Tongue (tissue), 3 donors: ENCODE measurements around the gene SLC7A8. TPM values are rescaled to one million over a fixed set of nuclear protein-coding genes. Genes with fewer than 3 reads are reported as not detected.

Experiments
- DNase-seq: peaks from one replicate; pipeline ENCODE4 v3.0.0-alpha.2; 2015
- small RNA-seq: library from RNA; depleted of rRNA; stranded (forward); fragments of <200 nt; gene quantifications from one replicate; pipeline ENCODE3, GENCODE V24; 2014; ENCODE audit warnings: low replicate concordance
- total RNA-seq: library from RNA; depleted of rRNA; stranded (reverse); fragments of >200 nt; gene quantifications from one replicate; pipeline ENCODE4 v1.2.3, GENCODE V29; 2014

The SLC7A8 gene
- total RNA-seq, 1 donor from 2014 or later: 5.6 TPM

DNA sequence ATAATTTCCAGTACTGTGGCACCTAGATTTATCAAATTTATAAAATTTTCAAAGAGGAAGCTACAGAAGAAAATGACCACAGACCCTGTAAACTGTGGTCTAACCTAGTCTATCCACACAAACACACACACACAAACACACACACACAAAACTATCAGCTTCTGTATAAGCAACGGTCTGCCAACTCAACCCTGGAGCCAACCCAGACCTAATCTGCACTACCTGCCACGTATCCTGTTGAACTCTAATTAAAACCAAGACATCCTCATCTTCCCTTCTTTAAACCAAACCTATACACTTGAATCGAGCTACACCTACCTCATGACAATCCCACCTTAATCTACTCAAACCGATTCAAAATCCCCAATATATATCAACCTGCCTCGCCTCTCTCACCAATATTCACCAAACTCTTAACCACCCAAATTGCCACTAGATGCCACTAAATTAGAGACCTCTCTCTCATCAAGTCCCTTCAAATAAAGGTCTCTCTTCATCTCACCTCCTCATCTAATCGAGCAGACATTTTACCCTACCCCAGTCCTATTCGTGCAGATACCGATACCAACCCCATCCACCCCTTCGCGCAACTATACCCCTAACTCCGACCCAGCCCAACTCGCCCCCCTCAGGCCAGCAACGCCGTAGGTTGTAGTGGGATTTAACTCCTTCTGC is 89.3 kb downstream of the SLC7A8 start:
- DNase-seq: no peak

DNA sequence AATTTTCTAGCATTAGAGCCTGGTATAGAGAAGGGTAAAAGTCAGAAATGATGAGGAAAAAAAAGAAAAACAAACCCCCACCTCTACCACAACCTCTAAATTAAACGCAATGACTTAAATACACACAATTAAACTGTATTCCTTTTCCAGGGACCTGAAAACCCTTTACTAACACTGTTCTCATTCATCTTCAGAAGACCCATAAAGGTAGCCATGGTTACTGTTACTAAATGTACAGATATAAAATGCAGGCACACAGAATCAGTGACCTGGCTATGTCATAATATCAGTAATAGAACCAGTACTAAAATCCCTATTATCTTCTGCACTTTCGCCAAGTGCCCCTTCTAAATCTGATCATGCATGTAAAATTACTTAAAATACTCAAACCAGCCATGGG is 89.9 kb downstream of the SLC7A8 start:
- no peak for DNase-seq

DNA sequence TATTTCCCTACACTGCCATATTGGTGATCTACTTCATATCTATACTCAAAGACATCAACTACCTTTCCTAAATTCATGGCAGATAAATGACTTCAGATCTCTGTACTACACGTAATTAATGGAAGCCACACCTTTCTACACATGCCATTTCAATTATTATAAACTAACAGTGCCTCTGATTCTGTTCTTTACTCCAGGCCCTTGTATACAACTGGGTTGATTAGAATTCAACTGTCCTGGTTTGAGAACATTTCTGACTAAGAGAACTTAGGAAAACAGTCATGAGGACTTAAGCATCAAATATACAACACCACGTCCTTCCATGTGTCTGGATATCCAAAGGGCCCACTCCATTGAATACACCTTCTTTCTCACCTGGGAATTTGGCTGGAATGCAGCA is 90.4 kb downstream of the SLC7A8 start:
- no peak for DNase-seq

DNA sequence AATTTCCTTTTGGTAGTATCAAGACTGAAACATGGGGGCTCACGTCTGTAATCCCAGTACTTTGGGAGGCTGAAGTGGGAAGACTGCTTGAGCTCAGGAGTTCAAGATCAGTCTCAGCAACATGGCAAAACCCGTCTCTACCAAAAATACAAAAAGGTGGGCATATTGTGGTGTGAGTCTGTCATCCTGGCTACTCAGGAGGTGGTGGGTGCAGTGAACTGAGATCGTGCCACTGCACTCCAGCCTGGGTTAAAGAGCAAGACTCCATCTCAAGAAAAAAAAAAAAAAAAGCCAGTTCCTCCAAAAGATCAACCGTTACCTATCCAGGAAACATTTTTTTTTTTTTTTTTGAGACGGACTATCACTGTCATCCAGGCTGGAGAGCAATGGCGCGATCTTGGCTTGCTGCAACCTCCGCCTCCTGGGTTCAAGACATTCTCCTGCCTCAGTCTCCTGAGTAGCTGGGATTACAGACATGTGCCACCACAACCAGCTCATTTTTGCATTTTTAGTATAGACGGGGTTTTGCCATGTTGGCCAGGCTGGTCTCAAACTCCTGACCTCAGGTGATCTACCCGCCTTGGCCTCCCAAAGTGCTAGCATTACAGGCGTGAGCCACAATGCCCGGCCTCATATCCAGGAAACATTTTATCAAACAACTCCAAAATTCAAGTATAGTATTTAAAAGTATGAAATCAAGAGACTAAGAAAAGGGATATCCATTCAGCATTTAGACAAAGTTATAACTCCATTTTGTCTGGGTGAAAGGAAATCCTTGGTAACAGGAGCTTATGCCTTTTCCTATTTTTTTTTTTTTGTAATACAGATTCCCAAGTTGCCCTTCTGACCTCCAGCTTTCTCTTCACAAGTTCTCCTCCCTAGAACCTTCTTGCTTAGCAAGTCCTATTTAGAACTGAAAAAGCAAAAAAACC is 91.9 kb downstream of the SLC7A8 start:
- DNase-seq: no peak

DNA sequence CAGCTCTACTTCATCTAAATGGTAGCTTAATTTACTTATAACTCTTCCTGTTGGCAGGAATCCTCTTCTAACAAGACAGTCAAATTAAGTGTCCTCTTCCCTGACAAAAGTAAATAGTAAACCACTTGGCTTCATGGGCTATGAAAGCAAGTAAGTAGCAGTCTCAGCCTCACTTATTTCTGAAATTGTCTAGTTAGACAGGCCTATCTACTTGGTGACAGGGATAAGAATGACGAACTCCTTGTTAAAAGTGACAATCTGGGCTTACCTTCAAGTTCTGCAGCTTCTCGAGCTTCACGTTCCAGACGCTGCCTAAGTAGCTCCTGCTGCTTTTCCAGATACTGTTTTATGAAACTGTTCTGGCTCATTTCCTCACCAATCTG is 93.2 kb downstream of the SLC7A8 start:
- no peak for DNase-seq

DNA sequence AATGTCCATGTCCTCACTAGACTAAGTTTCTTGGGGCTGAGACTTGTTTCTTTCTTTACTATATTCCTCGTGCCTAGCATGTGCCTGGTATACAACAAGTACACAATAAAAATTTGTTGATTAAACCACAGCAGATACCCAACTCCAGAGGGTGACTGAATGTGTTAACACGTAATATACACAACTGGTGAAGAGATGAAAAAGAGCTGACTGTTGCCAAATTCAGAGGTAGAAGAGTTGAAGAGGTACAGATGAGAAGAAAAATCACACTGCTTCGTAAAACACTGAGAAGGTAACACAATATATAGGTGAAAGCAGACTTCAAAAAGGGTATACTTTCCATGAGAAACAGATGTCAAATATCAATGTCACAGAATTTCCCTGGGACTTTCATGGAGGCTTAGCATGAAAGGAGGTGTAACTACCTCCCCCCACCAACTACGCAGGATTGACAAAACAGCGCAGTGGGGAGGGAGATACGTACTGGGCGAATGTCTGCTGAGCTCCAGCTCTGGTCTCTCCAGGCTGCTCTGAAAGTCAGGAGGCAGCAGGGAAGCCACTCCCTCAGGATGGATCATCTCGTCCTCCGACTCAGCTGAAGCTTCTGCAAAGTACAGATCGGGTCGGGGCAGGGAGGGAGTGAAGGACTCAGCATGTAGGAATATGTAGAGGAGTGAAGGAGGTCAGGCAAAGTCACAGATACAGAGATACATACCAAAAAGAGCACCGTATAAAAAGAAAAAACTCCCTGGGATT is 93.8 kb downstream of the SLC7A8 start:
- DNase-seq: no peak

DNA sequence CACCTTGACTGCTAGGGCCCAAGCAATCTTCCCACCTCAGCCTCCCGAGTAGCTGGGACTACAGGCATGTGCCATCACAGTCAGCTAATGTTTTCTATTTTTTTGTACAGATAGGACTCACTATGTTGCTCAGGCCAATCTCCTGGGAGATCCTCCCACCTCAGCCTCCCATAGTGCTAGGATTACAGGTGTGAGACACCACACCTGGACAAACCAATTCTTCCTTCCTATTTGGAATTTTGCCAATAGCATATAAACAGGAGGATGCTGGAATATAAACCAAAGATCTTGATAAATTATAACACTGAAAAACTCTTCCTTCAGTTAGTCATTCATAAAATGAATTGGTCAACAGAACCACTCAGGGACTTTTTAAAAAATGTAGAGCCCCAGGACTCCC is 96.9 kb downstream of the SLC7A8 start:
- DNase-seq: no peak

DNA sequence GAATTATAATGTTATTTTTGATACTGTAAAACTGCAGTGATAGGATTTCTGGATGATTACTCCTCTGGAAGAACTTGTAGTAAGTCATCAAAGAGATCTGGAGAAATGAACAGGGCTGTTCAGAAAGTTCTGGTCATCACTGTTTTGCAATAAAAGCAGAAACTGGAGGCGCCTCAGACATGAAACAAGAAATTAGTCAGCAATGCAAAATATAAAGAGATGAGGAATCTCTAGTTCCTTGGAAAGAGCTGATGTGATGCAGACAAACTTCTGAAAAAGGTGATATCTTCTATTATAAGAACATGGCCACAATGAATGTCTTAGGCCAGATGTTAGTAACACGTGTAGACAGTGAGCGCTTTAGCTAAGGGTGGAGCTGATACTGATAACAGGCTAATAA is 98.0 kb downstream of the SLC7A8 start:
- no peak for DNase-seq

DNA sequence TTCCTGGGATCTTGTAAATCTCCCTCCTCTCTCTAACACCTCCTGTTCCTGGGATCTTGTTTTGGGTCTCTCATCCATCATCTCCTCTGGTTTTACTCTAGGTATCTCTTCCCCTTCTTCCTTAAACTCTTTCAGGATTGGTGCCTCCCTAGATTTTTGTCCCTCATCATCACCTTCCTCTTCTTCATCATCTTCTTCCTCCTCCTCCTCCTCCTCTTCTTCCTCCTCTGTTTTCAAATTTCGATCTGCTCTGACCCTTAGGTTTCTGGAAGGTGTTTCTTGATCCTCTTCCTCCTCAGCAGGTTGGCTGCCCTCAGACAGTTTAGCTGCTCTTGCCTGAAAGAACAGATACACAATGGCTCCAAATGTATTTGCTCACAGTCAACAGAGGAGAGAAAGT is 103.0 kb downstream of the SLC7A8 start:
- DNase-seq: no peak

DNA sequence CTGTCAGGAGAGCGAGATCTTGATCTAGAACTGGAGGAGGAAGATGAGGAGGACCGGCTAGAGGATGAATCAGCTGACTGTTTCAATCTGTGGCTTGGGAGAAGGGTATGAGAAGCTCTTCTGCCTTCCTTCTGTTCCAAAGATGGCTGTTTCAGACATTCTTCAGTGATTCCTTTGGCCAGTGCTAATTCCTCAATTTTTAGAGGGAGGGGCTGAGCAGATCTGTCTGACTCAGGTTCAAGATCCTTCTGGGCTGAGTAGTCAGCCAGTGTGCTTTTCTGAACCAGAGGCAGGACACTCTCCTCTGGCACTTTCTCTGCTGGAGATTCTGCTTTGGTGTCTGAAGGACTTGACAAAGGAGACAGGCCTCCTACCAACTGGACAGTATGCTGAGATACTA is 103.7 kb downstream of the SLC7A8 start:
- no peak for DNase-seq

DNA sequence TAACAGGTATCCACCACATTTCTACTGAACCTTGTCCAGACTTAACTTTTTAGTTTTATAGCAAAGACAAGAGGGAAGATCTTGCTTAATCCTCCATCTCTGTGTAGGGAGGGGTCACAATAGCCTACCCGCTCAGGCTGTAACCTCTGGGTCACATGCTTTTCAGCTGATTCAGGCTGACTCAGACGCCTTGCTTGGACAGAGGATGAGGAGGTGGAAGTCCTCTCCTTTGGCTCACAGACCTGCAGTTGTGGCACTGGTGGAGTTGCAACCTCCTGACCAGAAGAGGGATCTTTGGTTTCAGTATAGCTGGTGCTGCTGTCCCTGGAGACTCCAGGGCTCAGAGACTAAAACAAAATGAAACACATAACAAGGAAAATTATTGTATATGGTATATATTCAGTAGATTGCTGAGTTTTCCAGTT is 104.8 kb downstream of the SLC7A8 start:
- DNase-seq: no peak

DNA sequence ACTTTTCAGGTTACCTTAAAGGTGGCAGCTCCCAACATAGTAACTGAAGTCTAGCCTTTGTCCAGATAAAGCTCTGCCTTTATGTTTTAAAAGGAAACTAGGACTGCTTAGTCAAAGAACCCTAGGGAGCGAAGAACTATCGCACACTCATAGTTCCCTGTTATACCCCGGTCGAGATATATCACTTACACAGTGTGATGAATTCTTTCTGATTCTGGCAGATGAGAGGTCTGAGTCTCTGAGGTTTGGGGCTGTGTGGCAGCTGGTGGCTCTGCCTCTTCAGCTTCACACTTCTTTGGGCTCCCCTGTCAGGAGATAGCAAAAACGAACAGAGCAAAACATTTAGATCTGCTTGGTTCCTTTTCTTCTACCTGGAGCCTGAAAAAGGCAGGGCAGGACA is 105.5 kb downstream of the SLC7A8 start:
- DNase-seq: no peak

DNA sequence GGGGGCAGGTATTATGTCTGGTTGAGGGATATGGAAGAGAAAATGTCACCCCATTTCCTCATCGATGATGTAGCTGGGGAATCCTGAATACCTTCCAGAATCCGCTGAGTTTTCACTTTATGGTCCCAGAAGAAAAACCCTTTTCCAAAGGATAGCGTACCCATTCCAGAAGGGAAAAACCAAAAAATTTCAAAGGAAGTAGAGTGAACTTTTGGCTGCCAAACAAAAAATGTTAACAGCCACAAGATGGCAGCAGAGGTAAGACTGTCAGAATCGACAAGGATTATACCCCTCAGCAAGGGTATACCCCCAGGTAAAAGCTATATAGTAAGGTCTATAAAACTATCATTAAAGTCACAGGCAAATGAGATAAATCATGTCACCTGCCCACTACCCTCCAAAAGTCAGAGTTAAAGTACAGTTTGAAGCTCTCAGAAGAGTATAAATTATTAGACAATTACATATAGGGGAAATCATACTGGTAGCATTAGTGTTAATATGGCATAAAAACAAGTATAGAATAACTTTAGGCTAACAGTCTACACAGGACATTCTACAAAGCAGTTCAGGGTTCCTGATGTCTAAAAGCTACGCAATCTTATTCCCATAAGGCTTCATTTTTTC is 106.6 kb downstream of the SLC7A8 start:
- DNase-seq: peak; percentile 59

Small RNA genes lying within 50 kb of the gene (small RNA-seq; reads per million reads assigned to genes)
- gene AL049829.1 (not detected), gene RNU6-1138P (not detected)

Other genes starting within 250 kb of the SLC7A8 start
- gene HAUS4, start 226.6 kb downstream of the SLC7A8 start, total RNA-seq: 60.3 TPM
- 47.2 TPM for gene AJUBA, start 201.1 kb downstream of the SLC7A8 start, total RNA-seq
- 13.5 TPM for gene C14orf93, start 173.5 kb downstream of the SLC7A8 start, total RNA-seq
- 190 TPM for gene PSMB5, start 148.8 kb downstream of the SLC7A8 start, total RNA-seq
- not detected for gene PSMB11, start 141.4 kb downstream of the SLC7A8 start, total RNA-seq
- 4.5 TPM for gene CDH24, start 126.1 kb downstream of the SLC7A8 start, total RNA-seq
- 103 TPM for gene ACIN1, start 88.5 kb downstream of the SLC7A8 start, total RNA-seq
- 25.5 TPM for gene C14orf119, start 88.2 kb downstream of the SLC7A8 start, total RNA-seq
- not detected for gene CIROP, start 78.7 kb downstream of the SLC7A8 start, total RNA-seq
- gene CEBPE, start 64.4 kb downstream of the SLC7A8 start, total RNA-seq: not detected
- not detected for gene RNF212B, start 54.3 kb upstream of the SLC7A8 start, total RNA-seq
- gene HOMEZ, start 102.5 kb upstream of the SLC7A8 start, total RNA-seq: 6.7 TPM
- 12.4 TPM for gene PPP1R3E, start 119.2 kb upstream of the SLC7A8 start, total RNA-seq
- gene BCL2L2, start 123.2 kb upstream of the SLC7A8 start, total RNA-seq: 24.1 TPM
- gene PABPN1, start 137.8 kb upstream of the SLC7A8 start, total RNA-seq: 55.6 TPM
- 30.5 TPM for gene SLC22A17, start 169.2 kb upstream of the SLC7A8 start, total RNA-seq
- gene EFS, start 181.5 kb upstream of the SLC7A8 start, total RNA-seq: 28.2 TPM
- not detected for gene IL25, start 189.1 kb upstream of the SLC7A8 start, total RNA-seq
- gene CMTM5, start 193.4 kb upstream of the SLC7A8 start, total RNA-seq: 2.3 TPM
- gene MYH6, start 224.6 kb upstream of the SLC7A8 start, total RNA-seq: 3.3 TPM